KMS-11 (cell line): ENCODE measurements around the gene CFDP1.
"Not testable (repeated sequence)": the region's sequence is repeated elsewhere in the genome, so short reads cannot be mapped to it uniquely, and the experiment has no call there.

Experiments
- H2AFZ ChIP-seq: fragments of 200-600 bp; sonication (generic); 2 replicates; pipeline ENCODE4 v1.6.1; 2016; ENCODE audit warnings: antibody characterized with exemption, mixed run types, low read depth
- H3K27ac ChIP-seq: fragments of 200-600 bp; sonication (generic); 2 replicates; pipeline ENCODE4 v1.6.1; 2016; ENCODE audit warnings: mild to moderate bottlenecking, mixed run types
- H3K27me3 ChIP-seq: fragments of 200-600 bp; sonication (generic); 2 replicates; pipeline ENCODE4 v1.6.1; 2017; ENCODE audit warnings: mild to moderate bottlenecking, low read depth, mixed run types, moderate library complexity; ENCODE audit not compliant: insufficient read depth
- H3K36me3 ChIP-seq: fragments of 200-600 bp; sonication (generic); 2 replicates; pipeline ENCODE4 v1.6.1; 2017; ENCODE audit warnings: mild to moderate bottlenecking, mixed run types; ENCODE audit not compliant: insufficient read depth
- H3K4me1 ChIP-seq: fragments of 200-600 bp; sonication (generic); 2 replicates; pipeline ENCODE4 v1.6.1; 2016; ENCODE audit warnings: mild to moderate bottlenecking, low read depth, mixed run types; ENCODE audit not compliant: poor library complexity, severe bottlenecking
- H3K4me2 ChIP-seq: fragments of 200-600 bp; sonication (generic); 2 replicates; pipeline ENCODE4 v1.7.0; 2016; ENCODE audit warnings: mild to moderate bottlenecking, mixed run types
- H3K4me3 ChIP-seq: fragments of 200-600 bp; sonication (generic); IDR thresholded peaks from 2 replicates; pipeline ENCODE4 v1.6.1; 2017; ENCODE audit warnings: low read depth, low read length, mixed read lengths; ENCODE audit not compliant: insufficient read depth
- H3K79me2 ChIP-seq: fragments of 200-600 bp; sonication (generic); 2 replicates; pipeline ENCODE4 v1.6.1; 2016; ENCODE audit warnings: low read depth, mixed run types; ENCODE audit not compliant: insufficient read depth
- H3K9ac ChIP-seq: fragments of 200-600 bp; sonication (generic); 2 replicates; pipeline ENCODE4 v1.6.1; 2016; ENCODE audit warnings: mild to moderate bottlenecking, mixed run types
- H4K20me1 ChIP-seq: fragments of 200-600 bp; sonication (generic); 2 replicates; pipeline ENCODE4 v1.6.1; 2016; ENCODE audit warnings: mild to moderate bottlenecking, mixed run types; ENCODE audit not compliant: insufficient read depth
- CTCF ChIP-seq: fragments of 200-600 bp; sonication (generic); conservative IDR thresholded peaks from 2 replicates; pipeline ENCODE4 v1.6.1; 2017; ENCODE audit warnings: low read depth, mild to moderate bottlenecking, antibody characterized with exemption, low read length, moderate library complexity, mixed read lengths

Gene CFDP1

GRCh38 chr16:75286389-75286788 lies 146.9 kb downstream of the CFDP1 start:
- Histone ChIP-seq H4K20me1 (no peaks in the 10 kb centered on the region), H3K27ac (no peak overlapping the region), H3K9ac (no peak overlapping the region), H3K4me3 (no peak overlapping the region), H3K4me2 (no peak overlapping the region), H3K79me2 (no peaks in the 10 kb centered on the region), H3K36me3 (no peaks in the 10 kb centered on the region), H3K27me3 (no peaks in the 10 kb centered on the region), H3K4me1 (no peaks in the 10 kb centered on the region), H2AFZ (no peak overlapping the region)
- no peak for TF ChIP-seq CTCF

DNA sequence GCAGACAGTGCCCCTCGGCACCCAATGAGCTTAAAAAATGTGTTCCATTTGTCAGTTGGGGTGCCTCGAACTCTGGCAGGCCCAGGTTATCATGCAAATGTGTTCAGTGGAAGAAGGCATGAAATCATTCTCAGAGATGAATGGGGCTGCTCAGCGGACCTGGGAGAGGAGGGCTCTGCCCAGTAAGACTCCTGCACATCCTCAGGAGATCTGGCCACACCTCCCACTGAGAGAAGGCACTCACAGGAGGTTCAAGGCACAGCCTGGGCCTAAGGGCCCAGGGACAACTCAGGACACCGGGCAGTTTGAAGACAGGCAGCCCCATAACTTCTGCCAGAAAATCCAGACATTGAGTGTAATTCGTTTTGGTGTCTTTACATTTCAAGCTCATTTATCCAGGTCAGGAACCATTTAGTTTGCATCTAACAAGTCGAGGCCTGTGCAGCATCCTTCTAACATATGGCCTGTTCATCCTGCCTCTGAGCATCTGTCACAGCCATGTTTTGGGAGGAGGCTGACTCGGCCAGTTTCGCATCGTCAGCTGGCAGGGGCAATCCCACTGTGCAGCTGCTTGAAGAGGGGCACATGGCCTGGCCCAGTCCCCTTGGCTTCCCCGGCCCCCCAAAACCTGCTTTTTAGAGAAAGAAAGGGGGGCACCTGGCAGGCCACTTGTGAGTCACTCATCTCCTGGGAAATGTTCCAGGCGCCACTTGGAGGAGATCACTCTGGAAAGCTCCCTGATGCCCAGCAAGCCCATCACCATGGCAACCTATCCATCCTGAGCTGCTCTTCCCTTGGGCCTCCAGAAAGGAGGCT lies 150.6 kb downstream of the CFDP1 start:
- H3K79me2 ChIP-seq, result no peaks in the 10 kb centered on the region
- H3K4me3 ChIP-seq, result no peak overlapping the region
- H3K27ac ChIP-seq, result no peak overlapping the region
- no peaks in the 10 kb centered on the region for H3K4me1 ChIP-seq
- H4K20me1 ChIP-seq, result no peaks in the 10 kb centered on the region
- TF ChIP-seq CTCF, result no peak
- H2AFZ ChIP-seq, result no peak overlapping the region
- H3K9ac ChIP-seq, result no peak overlapping the region
- H3K4me2 ChIP-seq, result no peak overlapping the region
- no peaks in the 10 kb centered on the region for H3K27me3 ChIP-seq
- H3K36me3 ChIP-seq, result no peaks in the 10 kb centered on the region

DNA sequence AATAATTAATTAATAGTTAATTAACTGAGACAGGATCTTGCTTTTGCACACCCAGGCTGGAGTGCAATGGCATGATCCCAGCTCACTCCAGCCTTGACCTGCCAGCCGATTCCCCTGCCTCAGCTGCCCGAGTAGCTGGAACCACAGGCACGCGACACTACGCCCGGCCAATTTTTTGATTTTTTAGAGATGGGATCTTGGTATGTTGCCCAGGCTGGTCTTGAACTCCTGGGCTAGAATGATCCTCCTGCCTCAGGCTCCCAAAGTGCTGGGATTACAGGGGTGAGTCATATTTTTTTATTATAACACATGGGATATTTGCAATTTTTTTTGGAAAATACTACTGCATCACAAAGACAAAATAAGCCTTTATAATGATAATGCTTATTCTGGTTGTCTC lies 151.5 kb downstream of the CFDP1 start:
- TF ChIP-seq CTCF, result no peak
- H3K79me2 ChIP-seq, result no peaks in the 10 kb centered on the region
- no peaks in the 10 kb centered on the region for H3K36me3 ChIP-seq
- H3K4me3 ChIP-seq, result no peak overlapping the region
- H4K20me1 ChIP-seq, result no peaks in the 10 kb centered on the region
- H3K27me3 ChIP-seq, result no peaks in the 10 kb centered on the region
- no peaks in the 10 kb centered on the region for H3K4me1 ChIP-seq
- no peak overlapping the region for H3K4me2 ChIP-seq
- no peak overlapping the region for H3K27ac ChIP-seq
- no peak overlapping the region for H3K9ac ChIP-seq
- no peak overlapping the region for H2AFZ ChIP-seq

DNA sequence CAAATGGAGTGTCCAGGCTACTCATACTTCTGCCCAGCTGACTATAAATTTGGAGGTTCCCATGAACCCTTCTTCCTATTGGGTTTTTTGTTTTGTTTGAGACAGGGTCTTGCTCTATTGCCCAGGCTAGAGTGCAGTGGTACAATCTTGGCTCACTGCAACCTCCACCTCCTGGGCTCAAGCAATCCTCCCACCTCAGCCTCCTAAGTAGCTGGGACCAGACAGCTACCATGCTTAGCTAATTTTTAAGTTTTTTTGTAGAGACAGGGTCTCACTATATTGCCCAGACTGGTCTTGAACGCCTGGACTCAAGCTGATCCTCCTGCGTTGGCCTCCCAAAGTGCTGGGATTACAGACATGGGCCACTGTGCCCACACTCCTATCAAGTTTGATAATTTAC lies 152.3 kb downstream of the CFDP1 start:
- H3K4me1 ChIP-seq, result not testable (repeated sequence)

GRCh38 chr16:75280331-75280804 lies 152.9 kb downstream of the CFDP1 start:
- no peak for TF ChIP-seq CTCF
- H2AFZ ChIP-seq, result no peak overlapping the region
- H3K4me3 ChIP-seq, result no peak overlapping the region
- no peaks in the 10 kb centered on the region for H4K20me1 ChIP-seq
- H3K27ac ChIP-seq, result no peak overlapping the region
- no peaks in the 10 kb centered on the region for H3K79me2 ChIP-seq
- no peaks in the 10 kb centered on the region for H3K4me1 ChIP-seq
- no peaks in the 10 kb centered on the region for H3K36me3 ChIP-seq
- no peak overlapping the region for H3K9ac ChIP-seq
- no peaks in the 10 kb centered on the region for H3K27me3 ChIP-seq
- H3K4me2 ChIP-seq, result no peak overlapping the region

More for the DNA sequence above, 152.3 kb downstream of the CFDP1 start:
- not testable (repeated sequence) for H2AFZ ChIP-seq, H3K27ac ChIP-seq, H3K27me3 ChIP-seq, H3K4me2 ChIP-seq, H3K36me3 ChIP-seq, H3K9ac ChIP-seq, H4K20me1 ChIP-seq, H3K79me2 ChIP-seq, H3K4me3 ChIP-seq
